GM18870 (cell line): Measurements from ENCODE around the gene MXRA8.

Source experiments
- ATAC-seq: cut with Tn5 transposase; IDR thresholded peaks from one replicate; pipeline ENCODE4 v1.9.1; 2021; ENCODE audit warnings: moderate library complexity; ENCODE audit not compliant: unreplicated experiment

Gene MXRA8

DNA sequence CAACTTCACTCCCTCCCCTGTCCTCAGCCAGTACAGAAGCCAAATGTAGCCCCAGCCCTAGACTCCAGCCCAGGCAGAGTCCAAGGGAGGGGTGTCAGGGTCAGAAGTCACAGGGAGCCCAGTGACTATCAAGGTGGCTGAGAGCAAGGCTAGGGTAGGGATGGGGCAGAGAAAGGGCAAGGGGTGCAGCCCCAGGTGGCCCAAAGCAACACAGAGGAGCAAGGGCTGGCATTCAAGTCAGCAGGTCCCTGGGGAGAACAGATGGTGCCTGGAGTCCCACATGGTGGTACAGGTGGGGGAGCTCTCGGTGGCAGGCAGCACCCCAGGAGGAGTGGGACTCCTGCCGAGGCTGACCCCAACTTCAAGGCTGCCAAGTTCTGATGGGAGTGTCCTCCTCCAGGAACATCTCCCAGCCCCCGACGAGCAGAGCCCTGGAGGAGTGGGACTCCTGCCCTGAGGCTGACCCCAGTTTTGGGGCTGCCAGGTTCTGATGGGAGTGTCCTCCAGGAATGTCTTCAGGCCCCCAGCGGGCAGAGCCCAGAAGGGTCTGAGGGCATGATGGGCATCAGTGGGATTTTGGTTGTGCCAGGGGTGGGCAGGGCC, 5.5 kb downstream of the MXRA8 start:
- ATAC-seq: no peak

- ATAC-seq: no peak
Observed at GRCh38 chr1:1351511-1352427, 6.6 kb downstream of the MXRA8 start.

DNA sequence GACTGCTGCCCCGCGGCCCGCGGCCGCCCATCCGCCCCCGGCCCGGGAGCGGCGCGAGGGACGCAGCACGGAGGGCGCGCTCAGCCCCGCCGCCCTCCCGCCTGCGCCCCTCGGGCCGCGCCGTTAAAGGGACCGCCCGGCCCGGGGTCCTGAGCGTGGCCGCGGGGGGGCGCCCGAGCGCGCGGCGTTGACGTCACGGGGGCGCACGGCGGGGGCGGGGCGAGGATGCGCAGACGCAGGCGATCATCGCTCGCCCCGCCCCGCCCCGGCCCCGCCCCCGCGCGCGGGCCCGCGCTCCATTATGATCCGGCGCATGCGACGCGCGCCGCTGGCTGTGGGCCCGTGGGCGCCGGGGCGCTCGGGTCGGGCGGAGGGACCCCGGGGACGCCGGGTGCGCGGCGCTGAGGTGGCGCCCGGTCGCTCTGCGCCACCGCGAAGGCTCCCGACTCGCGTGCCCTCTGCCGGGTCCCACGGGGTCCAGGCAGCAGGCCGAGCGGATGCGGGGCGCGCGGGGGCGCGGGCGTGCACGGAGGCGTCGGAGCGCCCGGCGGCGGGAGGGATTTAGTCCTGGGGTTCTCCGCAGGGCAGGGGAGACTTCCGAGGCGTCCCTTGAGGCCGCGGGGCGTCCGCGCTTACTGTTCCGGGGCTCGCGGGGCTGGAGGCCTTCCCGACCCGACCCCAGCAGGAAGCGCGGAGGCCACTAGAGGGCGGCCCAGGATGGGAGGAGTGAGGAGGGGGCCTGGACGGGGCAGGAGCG, 8.9 kb downstream of the MXRA8 start, which contains the start of gene DVL1:
TSS of gene DVL1 (minus strand) at position 163 of the 757 bp plus-strand sequence. CDS start 353 bp downstream, outside the sequence.
- ATAC-seq: no peak

- no peak for ATAC-seq
Observed at GRCh38 chr1:1348420-1349255, 9.7 kb downstream of the MXRA8 start.

DNA sequence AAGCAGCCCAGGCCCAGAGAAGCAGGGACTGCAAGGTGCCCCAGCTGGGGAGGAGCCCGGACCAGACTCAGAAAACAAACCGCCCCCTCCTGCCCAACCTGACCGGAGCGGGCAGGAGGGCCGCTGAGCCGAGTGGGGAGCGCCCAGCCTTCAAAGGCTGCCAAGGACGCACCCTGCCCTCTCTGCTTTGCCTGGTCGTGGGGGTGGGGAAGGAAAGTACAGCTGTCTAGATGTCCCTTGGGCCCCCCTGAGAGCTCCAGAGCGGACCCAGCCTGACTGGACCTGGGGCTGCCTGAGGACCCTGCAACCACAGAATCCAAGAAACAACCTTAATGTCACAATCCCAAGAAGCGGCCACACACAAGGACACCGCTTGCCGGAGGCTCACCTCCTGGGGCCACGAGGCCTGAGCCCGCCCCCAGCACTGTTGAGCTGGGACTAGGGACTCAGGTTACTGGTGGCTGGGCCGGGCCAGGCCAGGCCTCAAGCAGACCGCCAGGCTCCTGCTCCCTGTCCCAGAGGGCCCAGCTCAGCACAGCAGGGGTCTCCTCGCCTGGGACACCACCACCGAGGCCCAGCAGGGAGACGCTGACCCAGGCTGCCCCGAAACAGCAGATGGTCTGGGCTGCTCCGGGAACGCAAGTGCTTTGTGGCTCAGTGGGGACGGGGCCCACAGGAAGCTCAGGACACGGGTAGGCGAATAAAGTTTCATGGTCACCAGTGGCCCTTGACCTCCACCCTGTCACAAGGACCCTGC, 10.5 kb downstream of the MXRA8 start:
- no peak for ATAC-seq

DNA sequence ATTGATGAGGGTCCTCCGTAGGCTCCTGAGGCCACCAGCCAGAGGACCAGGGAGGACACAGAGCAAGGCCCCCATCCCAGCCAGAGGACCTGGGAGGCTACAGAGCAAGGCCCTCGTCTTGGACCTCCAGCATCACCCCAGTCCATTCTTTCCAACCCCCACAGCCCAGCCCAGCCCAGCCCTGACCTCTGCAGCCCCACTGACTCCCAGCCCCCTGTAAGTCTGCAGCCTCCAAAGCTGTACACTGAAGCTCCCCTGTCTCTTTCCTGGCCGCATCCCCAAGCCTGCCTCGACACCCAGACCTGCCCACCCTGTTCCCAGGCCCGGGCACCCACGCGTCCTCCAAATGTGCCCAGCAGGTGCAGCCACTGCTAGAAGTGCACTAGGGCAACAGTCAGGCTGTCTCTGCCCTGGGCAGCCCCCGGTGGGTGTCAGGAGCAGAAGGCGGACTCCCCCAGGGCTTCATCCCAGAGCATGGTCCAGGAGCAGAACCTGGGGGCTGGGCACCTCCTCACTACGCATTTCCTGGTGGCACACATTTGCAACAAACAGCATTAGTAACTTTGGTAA, 11.2 kb downstream of the MXRA8 start:
- no peak for ATAC-seq

DNA sequence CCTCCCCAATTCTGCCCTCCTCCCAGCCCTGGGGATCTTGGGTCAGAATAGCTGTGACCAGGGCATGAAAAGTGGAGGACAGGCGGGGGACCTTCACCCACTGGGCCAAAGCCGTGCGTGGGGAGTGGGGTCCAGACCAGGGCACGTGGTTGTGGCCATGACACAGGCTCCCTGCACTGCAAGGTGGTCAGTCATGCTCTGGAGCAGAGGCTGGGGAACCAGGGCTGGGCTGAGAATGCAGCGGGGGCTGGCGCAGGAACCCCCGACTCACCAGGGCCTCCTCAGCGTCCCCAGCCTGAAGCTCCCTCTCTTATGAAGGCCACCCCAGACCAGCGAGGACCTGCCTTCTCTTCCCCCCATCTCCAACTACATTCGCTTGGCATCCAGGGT, 11.9 kb downstream of the MXRA8 start:
- ATAC-seq: no peak

DNA sequence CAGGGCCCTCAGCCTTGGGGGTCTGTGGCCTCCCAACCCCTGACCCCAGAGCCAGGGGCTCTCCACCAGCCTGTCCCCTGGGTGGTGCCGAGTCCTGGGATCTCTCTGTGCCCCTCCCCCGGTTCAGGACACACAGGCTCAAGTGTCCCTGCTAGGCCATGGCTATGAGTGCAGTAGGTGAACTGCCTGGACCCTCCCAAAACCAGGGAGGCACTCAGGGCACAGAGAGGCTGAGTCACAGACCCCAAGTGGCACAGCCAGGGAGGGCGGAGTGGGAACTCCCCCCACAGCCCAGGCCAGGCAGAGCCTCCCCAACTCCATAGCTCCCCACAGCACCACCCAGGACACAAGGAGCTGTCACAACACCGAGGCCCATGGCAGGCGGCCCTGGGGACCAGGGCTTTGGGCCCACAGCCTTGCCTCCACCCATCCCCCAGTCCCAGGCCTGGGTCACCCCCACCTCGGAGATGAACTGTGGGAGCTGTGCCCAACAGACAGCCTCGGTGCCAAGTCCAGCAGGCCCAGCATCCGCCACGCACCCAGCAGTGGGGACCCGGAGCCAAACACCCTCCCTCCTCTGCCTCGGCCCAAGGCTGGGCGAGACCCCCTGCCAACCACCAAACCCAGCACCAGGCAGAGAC, 12.4 kb downstream of the MXRA8 start:
- no peak for ATAC-seq

GRCh38 chr1:1345384-1345783, 13.0 kb downstream of the MXRA8 start:
- ATAC-seq: no peak

DNA sequence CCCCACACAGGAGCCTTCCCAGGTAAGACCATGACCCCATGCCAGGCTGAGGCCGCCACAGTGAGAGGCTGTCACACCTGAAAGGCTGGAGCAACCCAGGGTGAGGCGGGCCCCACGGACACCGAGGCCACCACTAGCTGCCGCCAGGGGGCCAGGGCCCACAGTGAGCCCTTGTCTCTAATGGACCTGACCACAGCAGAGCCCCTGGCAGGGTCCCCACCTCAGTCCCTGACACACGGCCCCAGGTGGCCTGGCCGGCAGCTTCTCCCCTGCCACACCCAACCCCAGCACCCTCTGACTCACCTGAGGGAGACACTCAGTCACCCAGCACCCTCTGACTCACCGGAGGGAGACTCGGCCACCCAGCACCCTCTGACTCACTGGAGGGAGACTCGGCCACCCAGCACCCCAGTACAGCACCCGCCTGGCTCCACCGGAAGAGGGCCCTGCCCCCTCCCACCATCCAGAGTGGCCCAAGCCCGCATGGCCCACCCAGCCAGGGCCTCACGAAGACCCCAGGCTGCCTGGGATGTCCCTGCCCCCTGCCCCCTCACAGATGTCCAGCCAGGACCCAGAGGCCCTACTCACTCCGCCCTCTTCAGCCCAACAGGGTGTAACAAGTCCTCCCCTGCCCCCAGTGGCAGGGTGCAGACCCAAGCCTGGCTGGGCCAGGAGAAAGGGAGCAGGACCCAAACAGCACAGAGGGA, 13.5 kb downstream of the MXRA8 start:
- ATAC-seq: no peak

- no peak for ATAC-seq
Observed at GRCh38 chr1:1343811-1344421, 14.4 kb downstream of the MXRA8 start.

DNA sequence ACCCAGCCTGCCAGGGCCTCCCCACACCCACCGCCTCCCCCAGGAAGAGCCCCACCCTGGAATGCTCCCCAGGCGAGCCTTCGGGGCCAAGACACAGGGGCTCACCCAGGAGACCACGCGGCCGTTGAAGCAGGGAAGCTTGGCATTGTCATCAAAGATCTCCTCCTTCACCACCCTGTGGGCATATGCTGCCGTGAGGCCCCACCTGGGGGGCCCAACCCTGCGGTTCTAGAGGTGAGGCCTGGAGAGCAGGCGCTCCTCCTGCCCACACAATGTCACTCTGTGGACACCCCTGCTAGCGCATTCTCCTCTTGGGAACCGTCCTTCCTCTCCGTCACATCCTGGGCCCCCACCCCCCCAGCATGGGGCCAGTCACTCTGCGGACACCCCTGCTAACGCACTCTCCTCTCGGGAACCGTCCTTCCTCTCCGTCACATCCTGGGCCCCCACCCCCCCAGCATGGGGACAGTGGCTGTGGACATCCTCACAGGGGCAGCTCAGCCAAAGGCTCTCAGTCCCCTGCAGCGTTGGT, 15.7 kb downstream of the MXRA8 start:
- ATAC-seq: no peak

- ATAC-seq: no peak
Observed at GRCh38 chr1:1342061-1342562, 16.2 kb downstream of the MXRA8 start.

DNA sequence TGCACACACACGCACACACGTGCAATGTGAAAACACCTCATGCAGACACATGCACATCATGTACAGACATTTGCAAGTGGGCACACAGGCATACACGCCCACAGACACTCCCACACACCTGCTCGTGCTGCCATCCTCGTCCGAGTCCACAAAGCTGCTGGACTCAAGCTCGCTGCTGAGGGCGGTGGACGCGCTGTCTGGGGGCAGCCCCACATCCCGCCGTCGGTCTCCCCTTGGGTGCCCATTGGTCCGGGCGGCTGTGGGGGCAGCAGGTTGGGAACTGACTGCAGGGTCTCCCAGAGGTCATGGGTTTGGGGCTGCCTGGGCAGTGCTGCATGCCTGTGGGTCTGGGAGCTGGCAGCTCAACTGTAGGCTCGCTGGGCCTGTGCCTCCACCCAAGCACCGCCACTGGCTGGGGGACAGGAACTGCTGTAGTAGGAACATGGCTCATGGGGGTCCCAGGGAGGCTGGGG, 16.8 kb downstream of the MXRA8 start:
- no peak for ATAC-seq

GRCh38 chr1:1340791-1341548, 17.4 kb downstream of the MXRA8 start:
- ATAC-seq: no peak

DNA sequence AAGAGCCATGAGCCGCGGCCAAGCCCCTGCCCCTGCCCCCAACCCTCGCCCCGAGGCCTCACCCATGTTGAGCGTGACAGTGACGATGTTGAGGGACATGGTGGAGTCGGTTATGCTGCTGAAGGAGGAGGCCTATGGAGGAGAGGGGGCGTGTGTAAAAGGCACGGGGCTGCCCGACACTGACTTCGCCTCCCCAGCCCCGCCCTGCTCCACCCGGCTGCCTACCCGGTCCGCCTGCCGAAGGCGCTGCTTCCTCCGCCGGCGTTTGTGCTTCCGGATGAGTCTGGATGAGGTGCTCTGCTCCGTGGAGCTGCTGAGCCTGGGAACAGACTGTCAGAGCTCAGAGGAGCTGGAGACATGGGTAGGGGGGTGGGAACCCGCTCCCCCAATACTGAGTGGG, 18.2 kb downstream of the MXRA8 start:
- ATAC-seq: no peak

- ATAC-seq: no peak
Observed at GRCh38 chr1:1338278-1338677, 20.1 kb downstream of the MXRA8 start.
